ENCODE results near the gene ATP6V0E2.

The ATP6V0E2 gene

GRCh38 chr7:149882248-149883047, 8.7 kb downstream of the ATP6V0E2 start:
- Histone ChIP-seq H3K4me3 (ENCODE audit: insufficient read length, low read depth) (no peak overlapping the region), H3K27me3 (ENCODE audit: insufficient read depth, insufficient read length) (peaks cover 2% of the 10 kb centered on the region), H3K4me1 (ENCODE audit: insufficient read depth, insufficient read length) (peaks cover 8% of the 10 kb centered on the region), H3K36me3 (ENCODE audit: insufficient read depth, insufficient read length, low read length) (no peaks in the 10 kb centered on the region), H3K9me3 (ENCODE audit: insufficient read depth, low read length) (no peaks in the 10 kb centered on the region), H3K9ac (ENCODE audit: insufficient read length, low read depth) (no peak overlapping the region)
- TF ChIP-seq YY1 (IDR thresholded peaks at IDR 0.05; ENCODE audit: insufficient read depth, insufficient read length), result no peak
- no peak for TF ChIP-seq ZNF274 (IDR thresholded peaks at IDR 0.05; ENCODE audit: low read depth, low read length)
- no peak for TF ChIP-seq SUZ12 (IDR thresholded peaks at IDR 0.05; ENCODE audit: extremely low read depth, insufficient read depth, insufficient read length)
- DNase-seq (ENCODE audit: low read depth, low spot score), result no peak

DNA sequence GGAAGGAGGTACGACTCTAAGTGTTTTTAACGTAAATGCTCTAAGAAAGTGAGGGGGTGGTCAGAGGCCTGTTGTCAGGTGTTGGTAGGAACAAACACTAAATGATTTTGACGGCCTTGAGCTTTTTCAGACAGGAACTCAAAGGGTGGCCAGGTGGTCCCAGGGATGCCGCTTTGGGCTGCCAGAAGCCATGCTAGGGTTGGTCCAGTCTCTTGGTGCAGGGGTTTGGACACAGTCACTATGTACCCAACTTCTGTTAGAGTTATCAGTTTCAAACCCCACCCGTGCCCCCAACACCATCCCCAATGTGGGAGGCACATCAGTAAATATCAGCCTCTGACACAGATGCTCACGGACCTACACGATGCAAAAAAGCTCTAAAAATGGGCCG, 9.3 kb downstream of the ATP6V0E2 start:
- H3K27me3 ChIP-seq (ENCODE audit: insufficient read depth, insufficient read length), result peaks cover 2% of the 10 kb centered on the region
- no peak overlapping the region for H3K4me3 ChIP-seq (ENCODE audit: insufficient read length, low read depth)
- DNase-seq (ENCODE audit: low read depth, low spot score), result no peak
- H3K9ac ChIP-seq (ENCODE audit: insufficient read length, low read depth), result no peak overlapping the region
- H3K4me1 ChIP-seq (ENCODE audit: insufficient read depth, insufficient read length), result peaks cover 8% of the 10 kb centered on the region
- H3K9me3 ChIP-seq (ENCODE audit: insufficient read depth, low read length), result no peaks in the 10 kb centered on the region
- no peaks in the 10 kb centered on the region for H3K36me3 ChIP-seq (ENCODE audit: insufficient read depth, insufficient read length, low read length)
- no peak for TF ChIP-seq YY1 (IDR thresholded peaks at IDR 0.05; ENCODE audit: insufficient read depth, insufficient read length)
- no peak for TF ChIP-seq ZNF274 (IDR thresholded peaks at IDR 0.05; ENCODE audit: low read depth, low read length)
- no peak for TF ChIP-seq SUZ12 (IDR thresholded peaks at IDR 0.05; ENCODE audit: extremely low read depth, insufficient read depth, insufficient read length)

GRCh38 chr7:149883452-149883861, 9.7 kb downstream of the ATP6V0E2 start:
- H3K4me3 ChIP-seq (ENCODE audit: insufficient read length, low read depth), result no peak overlapping the region
- H3K9me3 ChIP-seq (ENCODE audit: insufficient read depth, low read length), result no peaks in the 10 kb centered on the region
- peak; percentile 62 for DNase-seq (ENCODE audit: low read depth, low spot score)
- no peak overlapping the region for H3K9ac ChIP-seq (ENCODE audit: insufficient read length, low read depth)
- H3K27me3 ChIP-seq (ENCODE audit: insufficient read depth, insufficient read length), result peaks cover 2% of the 10 kb centered on the region
- H3K36me3 ChIP-seq (ENCODE audit: insufficient read depth, insufficient read length, low read length), result no peaks in the 10 kb centered on the region
- peaks cover 6% of the 10 kb centered on the region for H3K4me1 ChIP-seq (ENCODE audit: insufficient read depth, insufficient read length)
- TF ChIP-seq SUZ12 (IDR thresholded peaks at IDR 0.05; ENCODE audit: extremely low read depth, insufficient read depth, insufficient read length) (no peak), ZNF274 (IDR thresholded peaks at IDR 0.05; ENCODE audit: low read depth, low read length) (no peak), YY1 (IDR thresholded peaks at IDR 0.05; ENCODE audit: insufficient read depth, insufficient read length) (no peak)

DNA sequence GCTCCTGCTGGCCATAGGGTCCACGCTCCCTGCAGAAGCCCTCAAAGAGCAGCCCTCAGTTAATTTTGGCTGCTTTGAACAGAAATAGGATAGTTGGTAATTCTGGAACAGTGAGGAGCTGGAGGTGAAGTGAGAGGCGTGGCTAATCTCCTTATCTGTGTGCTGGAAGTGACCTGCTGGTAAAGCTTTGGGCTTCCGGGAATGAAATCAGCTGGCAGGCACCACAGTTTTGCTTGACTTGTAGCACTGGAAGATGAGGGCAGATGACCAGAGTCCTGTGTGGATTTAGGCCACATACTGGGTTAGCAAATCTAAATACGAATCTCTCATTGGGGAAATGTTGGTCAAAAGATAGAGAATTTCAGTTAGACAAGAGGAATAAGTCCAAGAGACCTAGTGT, 10.2 kb downstream of the ATP6V0E2 start:
- DNase-seq (ENCODE audit: low read depth, low spot score), result no peak
- peaks cover 6% of the 10 kb centered on the region for H3K4me1 ChIP-seq (ENCODE audit: insufficient read depth, insufficient read length)
- H3K4me3 ChIP-seq (ENCODE audit: insufficient read length, low read depth), result no peak overlapping the region
- H3K36me3 ChIP-seq (ENCODE audit: insufficient read depth, insufficient read length, low read length), result no peaks in the 10 kb centered on the region
- TF ChIP-seq SUZ12 (IDR thresholded peaks at IDR 0.05; ENCODE audit: extremely low read depth, insufficient read depth, insufficient read length) (no peak), ZNF274 (IDR thresholded peaks at IDR 0.05; ENCODE audit: low read depth, low read length) (no peak), YY1 (IDR thresholded peaks at IDR 0.05; ENCODE audit: insufficient read depth, insufficient read length) (no peak)
- H3K9ac ChIP-seq (ENCODE audit: insufficient read length, low read depth), result no peak overlapping the region
- peaks cover 2% of the 10 kb centered on the region for H3K27me3 ChIP-seq (ENCODE audit: insufficient read depth, insufficient read length)
- no peaks in the 10 kb centered on the region for H3K9me3 ChIP-seq (ENCODE audit: insufficient read depth, low read length)

GRCh38 chr7:149884541-149884940, 10.8 kb downstream of the ATP6V0E2 start:
- no peaks in the 10 kb centered on the region for H3K9me3 ChIP-seq (ENCODE audit: insufficient read depth, low read length)
- H3K27me3 ChIP-seq (ENCODE audit: insufficient read depth, insufficient read length), result peaks cover 2% of the 10 kb centered on the region
- DNase-seq (ENCODE audit: low read depth, low spot score), result no peak
- no peaks in the 10 kb centered on the region for H3K36me3 ChIP-seq (ENCODE audit: insufficient read depth, insufficient read length, low read length)
- H3K4me1 ChIP-seq (ENCODE audit: insufficient read depth, insufficient read length), result peaks cover 6% of the 10 kb centered on the region
- H3K4me3 ChIP-seq (ENCODE audit: insufficient read length, low read depth), result no peak overlapping the region
- H3K9ac ChIP-seq (ENCODE audit: insufficient read length, low read depth), result no peak overlapping the region
- TF ChIP-seq ZNF274 (IDR thresholded peaks at IDR 0.05; ENCODE audit: low read depth, low read length), result no peak
- TF ChIP-seq SUZ12 (IDR thresholded peaks at IDR 0.05; ENCODE audit: extremely low read depth, insufficient read depth, insufficient read length), result no peak
- no peak for TF ChIP-seq YY1 (IDR thresholded peaks at IDR 0.05; ENCODE audit: insufficient read depth, insufficient read length)

DNA sequence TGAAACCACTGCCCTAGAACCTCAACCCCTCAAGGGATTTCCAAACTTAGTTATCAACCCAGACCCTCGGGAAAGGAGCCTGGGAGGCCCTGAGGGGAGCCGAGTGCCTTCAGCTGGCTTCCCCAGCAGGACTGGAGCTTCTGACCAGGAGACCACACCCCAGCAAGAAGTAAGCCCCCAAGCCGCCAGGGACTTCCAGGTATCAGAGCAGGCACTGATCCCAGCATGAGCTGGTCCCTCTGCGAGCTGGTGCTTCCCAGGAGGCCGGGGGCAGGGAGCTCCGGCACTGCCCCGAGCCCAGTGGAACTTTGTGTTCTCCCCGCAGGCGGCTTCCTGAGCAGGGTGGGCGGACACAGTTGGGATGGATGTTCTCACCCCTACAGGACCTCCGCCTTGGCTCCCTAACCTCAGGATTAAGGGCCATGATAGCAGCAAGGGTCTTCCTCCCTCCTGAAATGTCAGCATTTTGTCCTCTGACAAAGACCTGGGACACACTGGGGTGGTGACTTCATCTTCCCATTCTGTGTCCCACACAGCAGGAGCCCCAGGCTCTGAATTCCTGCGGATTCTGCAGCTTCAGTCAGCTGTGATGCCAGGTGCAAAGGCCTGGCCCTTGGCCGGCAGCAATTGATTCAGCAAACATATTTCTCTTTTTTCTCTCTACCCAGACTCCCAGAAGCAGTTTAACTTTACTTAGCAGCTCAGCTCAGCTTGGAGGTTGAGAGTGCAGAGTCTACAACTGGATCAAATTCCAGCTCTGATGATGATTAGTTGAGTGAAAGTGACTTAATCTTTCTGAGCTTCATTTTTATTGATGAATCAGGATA, 11.6 kb downstream of the ATP6V0E2 start:
- no peak overlapping the region for H3K4me3 ChIP-seq (ENCODE audit: insufficient read length, low read depth)
- H3K9me3 ChIP-seq (ENCODE audit: insufficient read depth, low read length), result no peaks in the 10 kb centered on the region
- H3K9ac ChIP-seq (ENCODE audit: insufficient read length, low read depth), result no peak overlapping the region
- H3K36me3 ChIP-seq (ENCODE audit: insufficient read depth, insufficient read length, low read length), result no peaks in the 10 kb centered on the region
- TF ChIP-seq ZNF274 (IDR thresholded peaks at IDR 0.05; ENCODE audit: low read depth, low read length), result no peak
- no peak for TF ChIP-seq SUZ12 (IDR thresholded peaks at IDR 0.05; ENCODE audit: extremely low read depth, insufficient read depth, insufficient read length)
- no peak for TF ChIP-seq YY1 (IDR thresholded peaks at IDR 0.05; ENCODE audit: insufficient read depth, insufficient read length)
- peaks cover 2% of the 10 kb centered on the region for H3K27me3 ChIP-seq (ENCODE audit: insufficient read depth, insufficient read length)
- no peak for DNase-seq (ENCODE audit: low read depth, low spot score)
- peaks cover 6% of the 10 kb centered on the region for H3K4me1 ChIP-seq (ENCODE audit: insufficient read depth, insufficient read length)

- DNase-seq (ENCODE audit: low read depth, low spot score), result no peak
- TF ChIP-seq YY1 (IDR thresholded peaks at IDR 0.05; ENCODE audit: insufficient read depth, insufficient read length), result no peak
- TF ChIP-seq ZNF274 (IDR thresholded peaks at IDR 0.05; ENCODE audit: low read depth, low read length), result no peak
- TF ChIP-seq SUZ12 (IDR thresholded peaks at IDR 0.05; ENCODE audit: extremely low read depth, insufficient read depth, insufficient read length), result no peak
- no peak overlapping the region for H3K4me3 ChIP-seq (ENCODE audit: insufficient read length, low read depth)
- peaks cover 3% of the 10 kb centered on the region for H3K4me1 ChIP-seq (ENCODE audit: insufficient read depth, insufficient read length)
- no peak overlapping the region for H3K9ac ChIP-seq (ENCODE audit: insufficient read length, low read depth)
- H3K27me3 ChIP-seq (ENCODE audit: insufficient read depth, insufficient read length), result peaks cover 2% of the 10 kb centered on the region
- no peaks in the 10 kb centered on the region for H3K36me3 ChIP-seq (ENCODE audit: insufficient read depth, insufficient read length, low read length)
- H3K9me3 ChIP-seq (ENCODE audit: insufficient read depth, low read length), result no peaks in the 10 kb centered on the region
These were observed 12.2 kb downstream of the ATP6V0E2 start for GRCh38 chr7:149886018-149886415.

Data from NT2/D1 (cell line).